Occipital lobe (tissue), 2 donors: ENCODE results near the gene HIPK4. TPM values are rescaled to one million over a fixed set of nuclear protein-coding genes. Genes with fewer than 3 reads are reported as not detected.
A peak's percentile ranks its signal among the peaks of the same experiment; 100 is the strongest.

Experiments
- DNase-seq: peaks from one replicate; lab custom pipeline; 2025; lab: John Stamatoyannopoulos, UW
- total RNA-seq: library from RNA; depleted of rRNA; stranded (reverse); fragments of >200 nt; gene quantifications from one replicate; pipeline ENCODE4 v1.2.3, GENCODE V29; 2014

The HIPK4 gene
- total RNA-seq, 1 donor from 2014 or later: 0.16 TPM

DNA sequence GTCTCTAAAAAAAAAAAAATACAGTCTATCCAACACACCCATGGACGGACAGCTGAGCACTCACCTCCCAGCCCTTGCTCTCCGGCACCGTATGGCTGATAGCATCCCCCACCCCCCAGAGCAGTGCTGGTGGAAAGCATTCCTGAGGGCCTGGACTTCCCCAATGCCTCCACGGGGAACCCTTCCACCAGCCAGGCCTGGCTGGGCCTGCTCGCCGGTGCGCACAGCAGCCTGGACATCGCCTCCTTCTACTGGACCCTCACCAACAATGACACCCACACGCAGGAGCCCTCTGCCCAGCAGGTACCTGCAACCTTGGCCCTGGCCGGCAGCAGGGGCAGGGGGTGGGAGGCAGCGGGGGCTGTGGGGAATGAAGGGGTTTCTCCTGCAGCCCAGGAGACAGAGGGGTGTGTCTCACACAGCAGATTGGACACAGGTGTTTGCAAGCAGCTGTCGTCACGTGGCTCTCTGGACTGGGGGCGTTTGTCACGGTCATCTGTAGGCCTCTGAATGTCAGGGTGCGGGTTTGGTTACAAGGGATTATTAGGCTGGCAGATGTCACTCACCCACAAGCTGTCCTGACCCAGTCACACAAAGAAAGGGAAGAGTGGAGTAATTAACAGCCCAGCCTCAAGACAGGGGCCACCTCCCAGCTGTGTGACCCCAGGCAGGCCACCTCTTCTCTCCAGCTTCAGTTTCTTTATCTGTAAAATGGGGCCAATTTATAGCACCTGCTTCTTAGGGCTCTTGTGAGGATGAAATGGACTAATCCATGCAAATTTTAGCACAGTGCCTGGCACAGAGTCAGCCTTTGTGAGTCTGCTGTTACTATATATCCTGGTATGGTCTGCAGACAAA lies 22.2 kb downstream of the HIPK4 start:
- DNase-seq: no peak

- peak; percentile 54 for DNase-seq
Observed at GRCh38 chr19:40366697-40367561, 23.1 kb downstream of the HIPK4 start.

- DNase-seq: peak; percentile 78
Observed at GRCh38 chr19:40365613-40366401, 24.2 kb downstream of the HIPK4 start.

DNA sequence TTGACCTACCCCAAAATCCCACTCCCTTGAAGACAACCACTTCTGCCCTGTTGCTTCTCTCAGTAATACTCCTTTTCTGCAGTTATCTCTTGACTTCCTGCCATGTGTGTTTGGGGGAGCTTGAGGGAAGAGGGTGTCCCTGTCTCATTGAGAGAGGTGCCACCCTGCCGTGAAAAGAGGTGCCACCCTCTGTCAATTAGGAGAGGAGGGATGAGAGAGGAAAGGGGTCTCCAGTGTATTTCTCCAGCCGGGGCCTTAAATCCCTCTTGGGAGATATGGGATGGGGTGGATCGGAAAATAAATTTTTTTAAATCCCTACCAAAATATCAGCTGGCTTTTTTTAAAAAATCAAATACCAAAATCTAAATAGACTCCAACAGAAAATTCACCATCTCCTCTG lies 25.0 kb downstream of the HIPK4 start:
- DNase-seq: no peak

DNA sequence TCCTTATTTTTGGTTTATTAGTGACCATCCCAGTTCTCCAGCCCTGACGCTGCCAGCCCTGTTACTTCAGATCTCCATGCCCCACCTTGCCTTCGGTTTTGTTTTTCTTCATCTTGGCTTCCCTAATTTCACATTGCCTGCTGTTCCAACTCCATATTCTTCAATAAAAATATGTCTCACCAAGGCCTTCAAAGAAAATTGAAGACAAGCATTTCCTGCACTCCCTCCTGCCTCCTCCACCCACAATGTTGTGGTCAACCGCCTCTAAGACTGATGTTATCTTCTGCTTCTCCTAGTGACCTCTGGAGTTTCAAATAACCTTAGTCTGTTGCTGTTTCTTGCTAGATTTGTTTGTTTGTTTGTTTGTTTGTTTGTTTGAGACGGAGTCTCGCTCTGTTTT lies 26.9 kb downstream of the HIPK4 start:
- no peak for DNase-seq

GRCh38 chr19:40362160-40362559 lies 27.8 kb downstream of the HIPK4 start:
- no peak for DNase-seq

GRCh38 chr19:40360708-40361241 lies 29.2 kb downstream of the HIPK4 start:
- DNase-seq: no peak

DNA sequence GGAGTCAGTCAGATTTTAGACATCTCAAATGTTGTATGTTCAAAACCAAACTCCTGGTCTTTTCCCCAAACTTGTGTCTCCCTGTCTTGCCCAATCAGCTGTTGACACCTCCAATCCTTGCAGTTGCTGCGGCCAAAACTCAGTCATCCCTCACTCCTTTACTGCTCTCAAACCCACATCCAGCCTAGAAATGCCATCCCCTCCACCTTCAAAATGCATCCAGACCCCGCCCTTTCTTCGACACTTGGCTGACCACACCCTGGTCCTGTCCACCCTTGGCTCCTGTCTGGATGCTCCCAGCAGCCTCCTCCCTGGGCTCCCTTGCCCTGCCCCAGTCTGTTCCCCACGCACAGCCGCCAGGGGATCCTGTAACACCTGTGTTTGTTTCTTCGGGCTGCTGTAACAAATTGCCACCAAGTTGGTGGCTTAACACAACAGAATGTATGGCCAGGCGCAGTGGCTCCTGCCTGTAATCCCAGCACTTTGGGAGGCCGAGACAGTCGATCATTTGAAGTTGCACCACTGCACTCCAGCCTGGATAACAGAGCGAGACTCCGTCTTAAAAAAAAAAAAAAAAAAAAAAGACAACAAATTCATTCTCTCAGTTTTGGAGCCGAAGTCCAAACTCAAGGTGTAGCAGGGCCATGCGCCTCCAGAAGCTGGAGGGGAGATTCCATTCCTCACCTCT lies 29.8 kb downstream of the HIPK4 start:
- DNase-seq: no peak

GRCh38 chr19:40358773-40359172 lies 31.2 kb downstream of the HIPK4 start:
- no peak for DNase-seq

DNA sequence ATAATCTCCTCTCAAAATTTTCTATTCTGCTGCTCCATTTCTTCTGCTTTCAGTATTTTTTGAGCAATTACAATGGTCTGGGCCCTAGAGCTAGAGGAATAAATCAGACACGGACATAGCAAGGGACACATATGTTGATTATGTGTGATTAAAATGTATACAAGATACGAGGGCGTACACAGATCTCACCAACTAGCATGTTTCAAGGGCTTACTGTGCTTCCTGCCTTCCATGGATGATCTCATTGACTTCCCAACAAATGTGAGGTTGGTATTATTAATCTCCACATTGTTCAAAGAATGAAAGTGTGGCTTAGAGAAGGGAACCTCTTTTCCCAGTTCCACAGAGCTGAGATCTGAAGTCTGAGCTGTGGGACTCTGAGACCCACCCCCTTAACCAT lies 32.3 kb downstream of the HIPK4 start:
- no peak for DNase-seq

- no peak for DNase-seq
Observed at GRCh38 chr19:40356681-40357595, 33.0 kb downstream of the HIPK4 start.

- DNase-seq: no peak
Observed at GRCh38 chr19:40355975-40356680, 33.9 kb downstream of the HIPK4 start.

DNA sequence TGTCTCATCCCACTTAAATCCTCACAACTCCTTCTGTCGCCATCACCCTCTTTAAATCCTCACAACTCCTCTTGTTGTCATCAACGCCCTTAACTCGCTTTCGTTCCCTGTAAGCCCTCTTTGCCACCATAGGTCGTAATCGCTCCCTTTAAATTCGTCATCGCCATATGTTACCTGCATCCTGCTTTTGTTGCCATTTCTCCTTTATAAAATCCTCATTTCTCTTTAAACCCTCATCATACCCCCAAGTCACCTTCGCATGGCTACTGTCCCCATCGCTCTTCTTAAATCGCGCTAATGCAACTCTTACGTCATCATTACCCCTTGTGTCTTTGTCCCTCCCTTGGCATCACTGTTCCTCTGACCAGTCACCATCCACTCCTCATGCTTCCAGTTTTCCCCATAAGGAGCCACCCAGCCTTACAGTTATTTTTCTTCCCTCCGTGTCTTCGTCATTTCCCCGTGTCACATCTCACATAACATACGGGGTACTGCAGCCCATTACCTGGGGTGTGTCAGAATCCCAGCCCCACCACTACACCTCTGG lies 40.9 kb downstream of the HIPK4 start:
- peak; percentile 28 for DNase-seq

DNA sequence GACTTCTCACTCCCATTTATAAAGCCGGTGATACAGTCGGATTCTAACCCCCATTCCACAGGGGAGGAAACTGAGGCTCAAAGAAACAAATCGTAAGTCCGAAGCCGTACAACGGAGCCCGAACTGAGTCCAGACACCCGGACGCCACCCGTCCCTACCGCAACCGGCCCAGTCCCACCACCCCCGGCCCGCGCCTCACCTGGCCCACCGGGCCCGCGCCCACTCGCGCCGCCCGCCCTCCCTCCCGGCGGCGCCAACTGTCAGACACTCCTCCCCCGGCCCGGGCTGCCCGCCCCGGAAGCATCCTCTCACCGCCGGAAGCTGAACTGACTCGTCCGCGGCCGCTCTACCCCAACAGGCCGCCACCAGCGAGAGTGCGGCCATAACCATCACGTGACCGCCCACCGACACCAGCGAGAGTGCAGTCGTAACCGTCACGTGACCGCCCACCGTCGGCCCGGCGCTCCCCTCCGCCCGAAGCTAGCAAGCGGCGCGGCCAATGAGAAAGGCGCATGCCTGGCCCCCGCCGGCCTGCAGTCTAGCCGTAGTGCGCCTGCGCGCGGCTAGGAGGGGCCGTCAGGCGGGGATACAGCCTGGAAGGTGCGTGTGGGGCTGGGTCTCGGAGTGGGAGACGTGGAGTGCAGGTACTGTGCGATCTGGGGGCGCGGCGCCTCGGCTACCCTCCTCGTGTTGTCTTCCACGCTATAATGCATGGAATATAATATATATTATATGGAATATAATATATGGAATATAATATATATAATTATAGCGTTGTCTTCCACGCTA lies 41.7 kb downstream of the HIPK4 start, which contains the start of the genes C19orf47 and PLD3:
Gene C19orf47 (minus strand): TSS at position 273 of the 789 bp plus-strand sequence. CDS start 6,540 bp downstream, outside the sequence.
Gene PLD3 (plus strand): TSS at position 571 of the 789 bp plus-strand sequence. CDS start 17,789 bp downstream, outside the sequence.
- DNase-seq: peak; percentile 99

DNA sequence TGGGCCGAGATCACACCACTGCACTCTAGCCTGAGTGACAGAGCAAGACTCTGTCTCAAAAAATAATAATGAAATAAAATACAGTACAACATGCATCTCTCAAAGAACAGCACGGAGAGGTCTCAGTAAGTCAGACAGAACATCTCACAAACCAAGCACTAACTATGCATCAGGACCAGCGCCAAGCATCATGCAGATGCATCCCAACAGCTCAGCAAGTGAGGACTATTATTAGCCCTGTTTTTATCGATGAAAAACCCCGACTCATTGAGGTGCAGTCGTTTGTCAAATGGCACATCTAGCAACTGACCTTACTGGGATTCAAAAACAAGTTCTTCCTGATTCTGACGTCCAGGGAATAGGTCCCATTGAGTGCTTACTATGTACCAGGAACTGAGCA lies 45.6 kb downstream of the HIPK4 start:
- DNase-seq: no peak

GRCh38 chr19:40342644-40343311 lies 47.2 kb downstream of the HIPK4 start:
- DNase-seq: no peak
